ENCODE data around the gene AKAP6. TPM values are rescaled to one million over a fixed set of nuclear protein-coding genes. Genes with fewer than 3 reads are reported as not detected.

AKAP6 gene
- total and polyA plus RNA-seq, 10 of the 15 experiments (the other 5 are each of a cell fraction or from before 2014, with no cell fraction given) = 0.35 to 5.9 (median 2.2) TPM

DNA sequence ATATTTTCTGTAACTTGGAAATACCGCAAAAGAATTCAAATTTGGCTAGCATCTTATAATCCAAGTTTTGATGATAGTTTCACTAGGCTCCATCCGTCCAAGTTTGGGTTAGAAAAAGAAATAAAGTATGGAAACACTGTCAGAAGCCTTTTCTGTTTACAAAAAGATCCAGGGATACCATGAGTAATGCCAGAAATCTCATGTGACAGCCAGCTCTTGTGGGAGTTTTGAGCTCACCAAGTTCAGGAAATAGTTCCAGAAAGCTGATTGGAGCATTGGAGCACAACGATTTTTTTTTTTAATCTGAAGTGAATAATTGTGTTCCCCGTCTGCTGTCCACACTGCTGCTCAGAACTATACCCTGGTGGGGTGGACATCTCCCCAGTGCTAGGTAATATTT, 379.9 kb downstream of the AKAP6 start (continued):
- TF ChIP-seq, protein P1, sequence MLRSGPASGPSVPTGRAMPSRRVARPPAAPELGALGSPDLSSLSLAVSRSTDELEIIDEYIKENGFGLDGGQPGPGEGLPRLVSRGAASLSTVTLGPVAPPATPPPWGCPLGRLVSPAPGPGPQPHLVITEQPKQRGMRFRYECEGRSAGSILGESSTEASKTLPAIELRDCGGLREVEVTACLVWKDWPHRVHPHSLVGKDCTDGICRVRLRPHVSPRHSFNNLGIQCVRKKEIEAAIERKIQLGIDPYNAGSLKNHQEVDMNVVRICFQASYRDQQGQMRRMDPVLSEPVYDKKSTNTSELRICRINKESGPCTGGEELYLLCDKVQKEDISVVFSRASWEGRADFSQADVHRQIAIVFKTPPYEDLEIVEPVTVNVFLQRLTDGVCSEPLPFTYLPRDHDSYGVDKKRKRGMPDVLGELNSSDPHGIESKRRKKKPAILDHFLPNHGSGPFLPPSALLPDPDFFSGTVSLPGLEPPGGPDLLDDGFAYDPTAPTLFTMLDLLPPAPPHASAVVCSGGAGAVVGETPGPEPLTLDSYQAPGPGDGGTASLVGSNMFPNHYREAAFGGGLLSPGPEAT (IDR thresholded peaks at IDR 0.05; ENCODE audit: low read depth) = no peak
- no peak for TF ChIP-seq RCOR1 (conservative IDR thresholded peaks at IDR 0.05; ENCODE audit: low read depth, low read length)
- TF ChIP-seq SREBF1 (IDR thresholded peaks at IDR 0.05; ENCODE audit: low read length) = no peak
- TF ChIP-seq, protein P2, sequence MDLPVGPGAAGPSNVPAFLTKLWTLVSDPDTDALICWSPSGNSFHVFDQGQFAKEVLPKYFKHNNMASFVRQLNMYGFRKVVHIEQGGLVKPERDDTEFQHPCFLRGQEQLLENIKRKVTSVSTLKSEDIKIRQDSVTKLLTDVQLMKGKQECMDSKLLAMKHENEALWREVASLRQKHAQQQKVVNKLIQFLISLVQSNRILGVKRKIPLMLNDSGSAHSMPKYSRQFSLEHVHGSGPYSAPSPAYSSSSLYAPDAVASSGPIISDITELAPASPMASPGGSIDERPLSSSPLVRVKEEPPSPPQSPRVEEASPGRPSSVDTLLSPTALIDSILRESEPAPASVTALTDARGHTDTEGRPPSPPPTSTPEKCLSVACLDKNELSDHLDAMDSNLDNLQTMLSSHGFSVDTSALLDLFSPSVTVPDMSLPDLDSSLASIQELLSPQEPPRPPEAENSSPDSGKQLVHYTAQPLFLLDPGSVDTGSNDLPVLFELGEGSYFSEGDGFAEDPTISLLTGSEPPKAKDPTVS (IDR thresholded peaks at IDR 0.05; ENCODE audit: low read depth, low read length) = no peak
- TF ChIP-seq, protein P3, sequence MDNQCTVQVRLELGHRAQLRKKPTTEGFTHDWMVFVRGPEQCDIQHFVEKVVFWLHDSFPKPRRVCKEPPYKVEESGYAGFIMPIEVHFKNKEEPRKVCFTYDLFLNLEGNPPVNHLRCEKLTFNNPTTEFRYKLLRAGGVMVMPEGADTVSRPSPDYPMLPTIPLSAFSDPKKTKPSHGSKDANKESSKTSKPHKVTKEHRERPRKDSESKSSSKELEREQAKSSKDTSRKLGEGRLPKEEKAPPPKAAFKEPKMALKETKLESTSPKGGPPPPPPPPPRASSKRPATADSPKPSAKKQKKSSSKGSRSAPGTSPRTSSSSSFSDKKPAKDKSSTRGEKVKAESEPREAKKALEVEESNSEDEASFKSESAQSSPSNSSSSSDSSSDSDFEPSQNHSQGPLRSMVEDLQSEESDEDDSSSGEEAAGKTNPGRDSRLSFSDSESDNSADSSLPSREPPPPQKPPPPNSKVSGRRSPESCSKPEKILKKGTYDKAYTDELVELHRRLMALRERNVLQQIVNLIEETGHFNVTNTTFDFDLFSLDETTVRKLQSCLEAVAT (IDR thresholded peaks at IDR 0.05) = no peak
- no peak for TF ChIP-seq FOXK2 (IDR thresholded peaks at IDR 0.05)
- TF ChIP-seq CHD1 (IDR thresholded peaks at IDR 0.05; ENCODE audit: low read depth, low read length) = no peak
- no peak for TF ChIP-seq RBBP5 (conservative IDR thresholded peaks at IDR 0.05)

GRCh38 chr14:32710231-32710671, 381.2 kb downstream of the AKAP6 start:
- SMC1A ChIA-PET (ENCODE audit: uncharacterized antibody, unreplicated experiment) = interaction anchor here (0.7 to 1.4 kb wide), 4 partner anchors 102 to 1594 kb away, joined by 3 to 5 read pairs (median 4); no protein-coding TSS in a partner anchor
- no peak for FAIRE-seq
- in situ Hi-C loops (cut with MboI) = loop anchor here (5.0 kb wide), 1 partner anchor 1082 kb away; no protein-coding TSS in a partner anchor
- no peak for TF ChIP-seq IKZF2 (IDR thresholded peaks at IDR 0.05)
- TF ChIP-seq, protein P1 (IDR thresholded peaks at IDR 0.05; ENCODE audit: low read depth) = no peak
- TF ChIP-seq SMAD1 (IDR thresholded peaks at IDR 0.05; ENCODE audit: low read depth, partially characterized antibody) = no peak
- no peak for TF ChIP-seq ZNF207 (IDR thresholded peaks at IDR 0.05; ENCODE audit: borderline replicate concordance)
- no peak for TF ChIP-seq SIX5 (IDR thresholded peaks at IDR 0.05; ENCODE audit: low read depth, low read length, severe bottlenecking)
- no peak for ATAC-seq
- Histone ChIP-seq H2AFZ (ENCODE audit: control insufficient read depth, low read depth, low read length) (no peak overlapping the region), H3K27ac (ENCODE audit: control insufficient read depth, insufficient read depth) (no peak overlapping the region), H3K4me2 (ENCODE audit: control insufficient read depth, insufficient read depth) (no peak overlapping the region), H3K27me3 (replicated peaks in 1 of 2; ENCODE audit: control insufficient read depth in 2 of 2, insufficient read depth in 2 of 2, low read length in 1 of 2) (no peaks in the 10 kb centered on the region), H3K36me3 (ENCODE audit: control insufficient read depth in 2 of 2, insufficient read depth in 2 of 2, low read length in 1 of 2) (no peaks in the 10 kb centered on the region), H3K79me2 (ENCODE audit: control insufficient read depth, insufficient read depth, low read length) (no peaks in the 10 kb centered on the region), H3K4me1 (ENCODE audit: control insufficient read depth, insufficient read depth, low read length) (peaks cover 8% of the 10 kb centered on the region), H3K4me3 (no peak overlapping the region), H3K9me3 (replicated peaks; ENCODE audit: control insufficient read depth, insufficient read depth, low read length) (no peaks in the 10 kb centered on the region), H4K20me1 (ENCODE audit: control insufficient read depth, insufficient read depth) (no peaks in the 10 kb centered on the region), H3K9ac (ENCODE audit: control insufficient read depth, insufficient read depth, low read length) (no peak overlapping the region)
- intact Hi-C loops (cut with micrococcal nuclease; ENCODE audit: unreplicated experiment) = loop anchor here (2.0 kb wide), 1 partner anchor 129 kb away; no protein-coding TSS in a partner anchor
- RAD21 ChIA-PET (ENCODE audit: unreplicated experiment) = interaction anchor here (0.7 to 1.4 kb wide), 3 partner anchors 26 to 1082 kb away, joined by 3 read pairs; no protein-coding TSS in a partner anchor
- BruUV-seq (replicated peaks) = no TSS peak
- POLR2A ChIA-PET = no interaction called here
- CTCF ChIA-PET = interaction anchor here (0.6 to 1.5 kb wide), 3 partner anchors 10 to 1082 kb away, joined by 3 to 6 read pairs (median 5); no protein-coding TSS in a partner anchor
- no peak for DNase-seq (ENCODE audit: low read depth, low spot score)
- WGBS (ENCODE audit: insufficient coverage, insufficient replicate concordance, low lambda C conversion rate, missing lambda C conversion rate) = 54% methylated on average over 7 of the region's 7 CpGs
